Osteoblast (primary cell): ENCODE results near the gene CDH4. TPM values are rescaled to one million over a fixed set of nuclear protein-coding genes. Genes with fewer than 3 reads are reported as not detected.

Source experiments
- DNase-seq: peaks from one replicate; pipeline ENCODE4 v3.0.0; 2011; ENCODE audit warnings: low spot score, mixed read lengths; ENCODE audit not compliant: insufficient read length; ENCODE audit errors: missing footprints
- H2AFZ ChIP-seq: 2 replicates; pipeline ENCODE4 v1.6.0; 2011; ENCODE audit warnings: mild to moderate bottlenecking, low read length
- H3K27ac ChIP-seq: 2 replicates; pipeline ENCODE4 v1.5.1; 2011; ENCODE audit warnings: mild to moderate bottlenecking, low read depth, low read length, moderate library complexity
- H3K27me3 ChIP-seq: 2 replicates; pipeline ENCODE4 v1.6.0; 2012; ENCODE audit warnings: mild to moderate bottlenecking, control low read depth, inconsistent platforms, low read length, moderate library complexity; ENCODE audit not compliant: insufficient read depth
- H3K36me3 ChIP-seq: 2 replicates; pipeline ENCODE4 v1.5.1; 2011; ENCODE audit warnings: mild to moderate bottlenecking, low read length, control low read depth, moderate library complexity; ENCODE audit not compliant: insufficient read depth
- H3K4me1 ChIP-seq: 2 replicates; pipeline ENCODE4 v1.5.1; 2011; ENCODE audit warnings: mild to moderate bottlenecking, low read length, control low read depth, moderate library complexity; ENCODE audit not compliant: insufficient read depth
- H3K4me2 ChIP-seq: 2 replicates; pipeline ENCODE4 v1.6.0; 2011; ENCODE audit warnings: mild to moderate bottlenecking, low read length; ENCODE audit not compliant: insufficient read depth
- H3K4me3 ChIP-seq: fragments of 200-600 bp; sonication (generic); 3 replicates; pipeline ENCODE4 v1.5.1; 2012; ENCODE audit warnings: mild to moderate bottlenecking, low read length, inconsistent platforms; ENCODE audit not compliant: insufficient read depth
- H3K79me2 ChIP-seq: 2 replicates; pipeline ENCODE4 v1.6.0; 2012; ENCODE audit warnings: mild to moderate bottlenecking, low read length, control low read depth, inconsistent platforms; ENCODE audit not compliant: insufficient read depth
- H3K9me3 ChIP-seq: 2 replicates; pipeline ENCODE4 v1.5.1; 2011; ENCODE audit warnings: low read depth, low read length, control low read depth
- H4K20me1 ChIP-seq: 2 replicates; pipeline ENCODE4 v1.6.0; 2012; ENCODE audit warnings: mild to moderate bottlenecking, low read length, control low read depth; ENCODE audit not compliant: insufficient read depth
- CTCF ChIP-seq: IDR thresholded peaks from 2 replicates; pipeline ENCODE4 v1.5.1; 2011; ENCODE audit warnings: mild to moderate bottlenecking, low read depth, low read length, moderate library complexity; ENCODE audit errors: extremely low read depth
- total RNA-seq: library from RNA; depleted of rRNA; stranded (reverse); fragments of >200 nt; gene quantifications from 2 replicates; pipeline ENCODE4 v1.2.3, GENCODE V29; 2012

CDH4 gene
- total RNA-seq, 1 donor: 1.1 TPM

- Histone ChIP-seq H3K27me3 (no peaks in the 10 kb centered on the region), H3K4me2 (no peak overlapping the region), H3K4me3 (no peak overlapping the region), H4K20me1 (no peaks in the 10 kb centered on the region), H3K4me1 (no peaks in the 10 kb centered on the region), H3K36me3 (no peaks in the 10 kb centered on the region), H3K9me3 (peaks cover 2% of the 10 kb centered on the region), H3K79me2 (no peaks in the 10 kb centered on the region), H2AFZ (no peak overlapping the region), H3K27ac (no peak overlapping the region)
- TF ChIP-seq CTCF: no peak
- peak; percentile 39 for DNase-seq
Measured at GRCh38 chr20:61343934-61344333, 91.9 kb downstream of the CDH4 start.

- peaks cover 2% of the 10 kb centered on the region for H3K9me3 ChIP-seq
- TF ChIP-seq CTCF: no peak
- no peaks in the 10 kb centered on the region for H4K20me1 ChIP-seq
Measured at GRCh38 chr20:61345656-61346055, 93.6 kb downstream of the CDH4 start.

GRCh38 chr20:61346996-61347395 lies 94.9 kb downstream of the CDH4 start:
- H3K4me2 ChIP-seq: no peak overlapping the region
- no peaks in the 10 kb centered on the region for H3K4me1 ChIP-seq
- peaks cover 2% of the 10 kb centered on the region for H3K9me3 ChIP-seq
- H2AFZ ChIP-seq: no peak overlapping the region
- no peak overlapping the region for H3K4me3 ChIP-seq
- peak; percentile 10 for DNase-seq
- no peaks in the 10 kb centered on the region for H3K36me3 ChIP-seq
- no peaks in the 10 kb centered on the region for H3K27me3 ChIP-seq
- no peaks in the 10 kb centered on the region for H4K20me1 ChIP-seq
- TF ChIP-seq CTCF: no peak
- no peak overlapping the region for H3K27ac ChIP-seq
- H3K79me2 ChIP-seq: no peaks in the 10 kb centered on the region

More at GRCh38 chr20:61345656-61346055, 93.6 kb downstream of the CDH4 start:
- no peak overlapping the region for H3K4me3 ChIP-seq
- no peak overlapping the region for H3K4me2 ChIP-seq
- H3K4me1 ChIP-seq: no peaks in the 10 kb centered on the region
- H3K27ac ChIP-seq: no peak overlapping the region
- H3K36me3 ChIP-seq: no peaks in the 10 kb centered on the region
- no peak overlapping the region for H2AFZ ChIP-seq
- no peaks in the 10 kb centered on the region for H3K27me3 ChIP-seq
- no peaks in the 10 kb centered on the region for H3K79me2 ChIP-seq
- peak; percentile 39 for DNase-seq

- Histone ChIP-seq H3K4me1 (no peaks in the 10 kb centered on the region), H4K20me1 (no peaks in the 10 kb centered on the region), H3K36me3 (no peaks in the 10 kb centered on the region), H3K9me3 (peaks cover 2% of the 10 kb centered on the region), H3K27me3 (no peaks in the 10 kb centered on the region), H3K4me2 (no peak overlapping the region), H3K79me2 (no peaks in the 10 kb centered on the region), H3K4me3 (no peak overlapping the region), H3K27ac (no peak overlapping the region), H2AFZ (no peak overlapping the region)
- peak; percentile 29 for DNase-seq
- TF ChIP-seq CTCF: no peak
Measured at GRCh38 chr20:61347443-61347842, 95.4 kb downstream of the CDH4 start.
